ENCODE results near the gene CRYBG3.

Gene CRYBG3

GRCh38 chr3:97958396-97958795, 136.6 kb downstream of the CRYBG3 start:
- DNase-seq (ENCODE audit: low read depth, low spot score), result no peak
- H3K4me3 ChIP-seq, result no peak overlapping the region
- peaks cover 4% of the 10 kb centered on the region; the same call in 1 of the 2 replicates for H3K36me3 ChIP-seq (ENCODE audit: insufficient read depth, low read length)
- no peak overlapping the region for H3K9ac ChIP-seq (ENCODE audit: insufficient read length)
- TF ChIP-seq POLR2AphosphoS5 (IDR thresholded peaks at IDR 0.05; ENCODE audit: borderline replicate concordance, low read depth, low read length), result no peak
- no peak for TF ChIP-seq EZH2 (IDR thresholded peaks at IDR 0.05)
- no peak for TF ChIP-seq FOXP2 (optimal IDR thresholded peaks at IDR 0.05; ENCODE audit: control extremely low read depth, extremely low read length, insufficient read depth)
- no peaks in the 10 kb centered on the region for H3K9me3 ChIP-seq (ENCODE audit: low read depth, low read length)
- no peak overlapping the region for H3K27ac ChIP-seq

DNA sequence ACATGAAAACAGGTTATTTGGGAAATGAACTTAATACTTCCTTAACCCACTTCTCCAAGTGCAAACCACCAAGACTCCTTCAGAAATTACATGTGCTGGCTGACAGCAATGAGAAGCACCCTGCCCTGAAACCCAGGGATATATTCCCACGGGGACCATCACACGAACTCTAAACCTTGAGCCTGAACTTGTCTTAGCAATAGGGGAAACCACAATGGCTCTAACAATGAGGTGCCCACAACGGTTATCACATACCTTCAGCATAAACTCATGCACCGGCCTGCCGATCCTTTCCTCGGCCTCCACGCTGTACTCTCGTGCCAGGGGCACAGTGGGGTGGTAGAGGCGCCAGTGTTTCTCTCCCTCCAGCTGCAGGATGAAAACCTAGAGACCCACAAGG, 137.0 kb downstream of the CRYBG3 start:
- Histone ChIP-seq H3K27ac (no peak overlapping the region), H3K4me3 (no peak overlapping the region), H3K36me3 (ENCODE audit: insufficient read depth, low read length) (peaks cover 4% of the 10 kb centered on the region; the same call in 1 of the 2 replicates), H3K9me3 (ENCODE audit: low read depth, low read length) (no peaks in the 10 kb centered on the region), H3K9ac (ENCODE audit: insufficient read length) (no peak overlapping the region)
- no peak for DNase-seq (ENCODE audit: low read depth, low spot score)
- TF ChIP-seq FOXP2 (optimal IDR thresholded peaks at IDR 0.05; ENCODE audit: control extremely low read depth, extremely low read length, insufficient read depth) (no peak), POLR2AphosphoS5 (IDR thresholded peaks at IDR 0.05; ENCODE audit: borderline replicate concordance, low read depth, low read length) (no peak), EZH2 (IDR thresholded peaks at IDR 0.05) (no peak)

- no peak overlapping the region for H3K27ac ChIP-seq
- H3K36me3 ChIP-seq (ENCODE audit: insufficient read depth, low read length), result peaks cover 4% of the 10 kb centered on the region; the same call in 1 of the 2 replicates
- H3K4me3 ChIP-seq, result no peak overlapping the region
- no peak for DNase-seq (ENCODE audit: low read depth, low spot score)
- no peak for TF ChIP-seq POLR2AphosphoS5 (IDR thresholded peaks at IDR 0.05; ENCODE audit: borderline replicate concordance, low read depth, low read length)
- TF ChIP-seq FOXP2 (optimal IDR thresholded peaks at IDR 0.05; ENCODE audit: control extremely low read depth, extremely low read length, insufficient read depth), result no peak
- TF ChIP-seq EZH2 (IDR thresholded peaks at IDR 0.05), result no peak
- H3K9ac ChIP-seq (ENCODE audit: insufficient read length), result no peak overlapping the region
- H3K9me3 ChIP-seq (ENCODE audit: low read depth, low read length), result no peaks in the 10 kb centered on the region
These were observed 138.1 kb downstream of the CRYBG3 start for GRCh38 chr3:97959872-97960271.

DNA sequence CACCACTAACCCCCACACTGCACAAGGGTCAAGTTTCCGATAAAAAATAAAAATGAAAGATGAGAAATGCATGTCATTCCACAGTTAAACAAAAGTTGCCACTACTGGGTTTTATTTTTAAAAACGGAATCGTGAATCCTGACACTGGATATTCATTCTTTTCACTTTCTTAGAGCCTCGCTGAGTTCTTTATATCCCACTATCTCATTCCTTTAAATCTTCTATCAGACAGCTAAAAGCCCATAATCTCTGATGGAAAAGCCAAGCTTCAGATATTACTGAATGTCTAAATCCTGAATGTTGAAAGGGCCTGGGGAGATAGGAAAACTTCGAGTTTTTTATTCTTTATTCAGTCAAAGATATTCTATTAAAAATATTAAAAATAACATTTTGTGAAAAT, 138.7 kb downstream of the CRYBG3 start:
- peaks cover 4% of the 10 kb centered on the region; the same call in 1 of the 2 replicates for H3K36me3 ChIP-seq (ENCODE audit: insufficient read depth, low read length)

DNA sequence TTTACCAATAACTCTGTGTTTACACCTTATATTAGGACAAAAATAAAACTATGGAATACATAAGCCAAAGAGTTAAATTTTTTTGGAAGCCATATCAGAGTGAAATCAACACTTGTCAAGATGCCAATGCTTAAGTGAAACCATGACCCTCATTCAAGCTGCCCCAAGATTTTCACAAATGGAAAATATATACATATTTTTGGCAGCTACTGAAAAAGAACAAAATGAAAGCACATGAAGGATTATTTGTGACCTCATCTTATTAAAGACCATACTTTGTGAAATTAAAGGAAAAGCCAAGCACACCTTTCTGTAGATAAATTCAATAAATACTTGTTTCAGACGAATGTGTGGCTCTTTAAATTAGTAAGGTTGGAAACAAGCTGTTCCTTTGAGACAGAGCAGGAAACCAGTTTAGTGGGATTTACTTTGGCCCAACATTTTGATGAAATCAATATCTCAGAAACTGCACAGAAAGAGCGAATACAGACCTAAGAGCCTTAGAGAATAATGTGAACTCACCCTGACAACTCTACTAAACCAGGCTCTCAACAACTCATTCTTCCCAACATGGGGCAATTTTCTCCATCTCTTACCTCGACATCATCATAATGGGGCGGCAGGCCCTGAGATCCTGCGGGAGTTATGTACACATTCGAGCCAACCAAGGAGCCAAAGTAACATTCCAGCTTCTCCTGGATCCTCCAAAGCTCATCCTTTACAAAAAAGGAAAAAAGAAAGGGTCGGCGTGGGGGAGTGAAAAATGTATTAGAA, 139.4 kb downstream of the CRYBG3 start:
- no peak overlapping the region for H3K9ac ChIP-seq (ENCODE audit: insufficient read length)
- no peak overlapping the region for H3K27ac ChIP-seq
- H3K4me3 ChIP-seq, result no peak overlapping the region
- TF ChIP-seq POLR2AphosphoS5 (IDR thresholded peaks at IDR 0.05; ENCODE audit: borderline replicate concordance, low read depth, low read length), result no peak
- TF ChIP-seq EZH2 (IDR thresholded peaks at IDR 0.05), result no peak
- no peak for TF ChIP-seq FOXP2 (optimal IDR thresholded peaks at IDR 0.05; ENCODE audit: control extremely low read depth, extremely low read length, insufficient read depth)
- DNase-seq (ENCODE audit: low read depth, low spot score), result no peak
- H3K36me3 ChIP-seq (ENCODE audit: insufficient read depth, low read length), result peaks cover 9% of the 10 kb centered on the region; the same call in 1 of the 2 replicates
- H3K9me3 ChIP-seq (ENCODE audit: low read depth, low read length), result no peaks in the 10 kb centered on the region

More for the DNA sequence above, 138.7 kb downstream of the CRYBG3 start:
- H3K4me3 ChIP-seq, result no peak overlapping the region
- TF ChIP-seq POLR2AphosphoS5 (IDR thresholded peaks at IDR 0.05; ENCODE audit: borderline replicate concordance, low read depth, low read length) (no peak), EZH2 (IDR thresholded peaks at IDR 0.05) (no peak), FOXP2 (optimal IDR thresholded peaks at IDR 0.05; ENCODE audit: control extremely low read depth, extremely low read length, insufficient read depth) (no peak)
- no peak overlapping the region for H3K27ac ChIP-seq
- DNase-seq (ENCODE audit: low read depth, low spot score), result no peak
- H3K9ac ChIP-seq (ENCODE audit: insufficient read length), result no peak overlapping the region
- no peaks in the 10 kb centered on the region for H3K9me3 ChIP-seq (ENCODE audit: low read depth, low read length)

GRCh38 chr3:97967966-97968365, 146.2 kb downstream of the CRYBG3 start:
- TF ChIP-seq EZH2 (IDR thresholded peaks at IDR 0.05) (no peak), POLR2AphosphoS5 (IDR thresholded peaks at IDR 0.05; ENCODE audit: borderline replicate concordance, low read depth, low read length) (no peak), FOXP2 (optimal IDR thresholded peaks at IDR 0.05; ENCODE audit: control extremely low read depth, extremely low read length, insufficient read depth) (no peak)
- Histone ChIP-seq H3K9ac (ENCODE audit: insufficient read length) (no peak overlapping the region), H3K4me3 (no peak overlapping the region), H3K36me3 (ENCODE audit: insufficient read depth, low read length) (peaks cover 10% of the 10 kb centered on the region; the same call in 1 of the 2 replicates), H3K27ac (no peak overlapping the region), H3K9me3 (ENCODE audit: low read depth, low read length) (no peaks in the 10 kb centered on the region)
- DNase-seq (ENCODE audit: low read depth, low spot score), result no peak

DNA sequence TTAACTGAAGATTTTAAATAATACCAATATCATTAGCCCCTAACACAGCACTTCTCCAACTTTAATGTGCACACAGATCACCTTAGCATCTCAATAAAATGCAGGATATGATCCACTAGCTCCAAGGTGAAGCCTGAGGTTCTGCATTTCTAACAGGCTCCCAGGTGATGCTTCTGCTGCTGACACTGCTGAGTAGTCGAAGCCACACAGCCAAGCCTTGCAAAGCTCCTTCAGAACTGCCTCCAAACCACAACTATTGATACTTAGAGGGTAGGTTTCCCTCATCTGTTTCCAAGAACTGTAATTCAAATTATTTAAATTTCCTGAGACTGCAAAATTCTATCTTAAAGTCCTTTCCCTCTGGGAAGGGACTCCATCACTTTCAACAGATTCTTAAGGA, 146.6 kb downstream of the CRYBG3 start:
- TF ChIP-seq POLR2AphosphoS5 (IDR thresholded peaks at IDR 0.05; ENCODE audit: borderline replicate concordance, low read depth, low read length) (no peak), EZH2 (IDR thresholded peaks at IDR 0.05) (no peak), FOXP2 (optimal IDR thresholded peaks at IDR 0.05; ENCODE audit: control extremely low read depth, extremely low read length, insufficient read depth) (no peak)
- Histone ChIP-seq H3K9me3 (ENCODE audit: low read depth, low read length) (no peaks in the 10 kb centered on the region), H3K9ac (ENCODE audit: insufficient read length) (no peak overlapping the region), H3K27ac (no peak overlapping the region), H3K36me3 (ENCODE audit: insufficient read depth, low read length) (peaks cover 10% of the 10 kb centered on the region; the same call in 1 of the 2 replicates), H3K4me3 (no peak overlapping the region)
- DNase-seq (ENCODE audit: low read depth, low spot score), result no peak

DNA sequence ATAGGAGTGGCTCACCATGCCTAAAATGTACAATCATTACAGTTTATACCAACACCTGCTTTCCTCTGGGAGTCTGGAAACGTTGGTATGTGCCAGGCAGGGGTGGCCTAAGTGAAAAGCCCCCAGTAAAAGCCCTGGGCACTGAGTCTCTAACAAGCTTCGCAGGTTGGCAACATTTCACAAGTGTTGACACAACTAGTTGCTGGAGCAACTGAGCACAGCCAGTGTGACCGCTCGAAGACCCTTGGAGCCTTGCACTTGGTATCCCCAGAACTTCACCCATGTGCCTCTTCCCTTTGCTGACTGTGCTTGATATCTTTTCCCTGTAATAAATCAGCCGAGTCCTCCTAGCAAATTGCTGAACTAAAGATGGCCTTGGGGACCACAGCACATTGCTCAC, 147.7 kb downstream of the CRYBG3 start:
- H3K9me3 ChIP-seq (ENCODE audit: low read depth, low read length), result no peaks in the 10 kb centered on the region
- DNase-seq (ENCODE audit: low read depth, low spot score), result no peak
- TF ChIP-seq FOXP2 (optimal IDR thresholded peaks at IDR 0.05; ENCODE audit: control extremely low read depth, extremely low read length, insufficient read depth) (no peak), POLR2AphosphoS5 (IDR thresholded peaks at IDR 0.05; ENCODE audit: borderline replicate concordance, low read depth, low read length) (no peak), EZH2 (IDR thresholded peaks at IDR 0.05) (no peak)
- H3K9ac ChIP-seq (ENCODE audit: insufficient read length), result no peak overlapping the region
- no peak overlapping the region for H3K27ac ChIP-seq
- H3K36me3 ChIP-seq (ENCODE audit: insufficient read depth, low read length), result peaks cover 10% of the 10 kb centered on the region; the same call in 1 of the 2 replicates
- H3K4me3 ChIP-seq, result no peak overlapping the region
